HCT116 (cell line): ENCODE data around the gene SCN4A. TPM values are rescaled to one million over a fixed set of nuclear protein-coding genes. Genes with fewer than 3 reads are reported as not detected.
A peak's percentile ranks its signal among the peaks of the same experiment; 100 is the strongest.
"Not testable (repeated sequence)": the region's sequence is repeated elsewhere in the genome, so short reads cannot be mapped to it uniquely, and the experiment has no call there.

Experiments
- ATAC-seq: fragments of 200-7000 bp; cut with Tn5 transposase; 2 replicates; pipeline ENCODE4 v1.9.1; 2020; ENCODE audit warnings: mild to moderate bottlenecking, moderate library complexity
- BruUV-seq: library from RNA; stranded (reverse); fragments of 400-500 nt; replicated peaks from 2 replicates; lab custom pipeline; 2021; lab: Mats Ljungman, UMichigan
- CTCF ChIA-PET: fragments of 300-600 bp; sonication (Branson Sonifier 250); formaldehyde crosslinking; loops from one replicate; lab custom pipeline; 2021; ENCODE audit warnings: antibody characterized with exemption; lab: Charles Lee
- POLR2A ChIA-PET: fragments of 300-600, 350-600 bp; sonication (Branson Sonifier 250); formaldehyde crosslinking; loops from one replicate; lab custom pipeline; 2021; ENCODE audit warnings: antibody characterized with exemption; lab: Charles Lee
- RAD21 ChIA-PET, 2 experiments: fragments of 300-600 bp; sonication (Branson Sonifier 250); formaldehyde crosslinking; loops; one replicate each; lab custom pipeline; 2023; ENCODE audit warnings: low total read pairs in 2 of 2; ENCODE audit not compliant: uncharacterized antibody in 2 of 2, unreplicated experiment in 2 of 2, low non-redundant PET in 1 of 2; lab: Charles Lee
- DNase-seq: peaks from one replicate; pipeline ENCODE4 v3.0.0-alpha.2; 2010; ENCODE audit warnings: low read depth, low spot score
- H2AFZ ChIP-seq: fragments of 200-600 bp; shearing (Covaris generic), sonication (generic); 2 replicates; pipeline ENCODE4 v1.6.1; 2017; ENCODE audit warnings: low read depth, mixed run types, mixed read lengths, antibody characterized with exemption, low read length; ENCODE audit not compliant: poor library complexity, severe bottlenecking
- H3K27ac ChIP-seq: 2 replicates; pipeline ENCODE4 v1.5.1; 2012; ENCODE audit warnings: low read depth, low read length
- H3K27me3 ChIP-seq: fragments of 200-600 bp; sonication (generic); 2 replicates; pipeline ENCODE4 v1.6.1; 2016; ENCODE audit warnings: mixed run types, low read length, mixed read lengths; ENCODE audit not compliant: insufficient read depth
- H3K36me3 ChIP-seq, 2 experiments: fragments of 200-500 bp in 1 of 2; fragments of 200-600 bp in 1 of 2; sonication (Bioruptor generic) in 1 of 2; sonication (generic) in 1 of 2; 2 replicates each; pipeline versions ENCODE4 v1.5.1 to v1.6.1; 2014 to 2016; ENCODE audit warnings: low read length in 2 of 2, inconsistent platforms in 1 of 2, mixed read lengths in 1 of 2, mixed run types in 1 of 2; ENCODE audit not compliant: insufficient read depth in 2 of 2, control insufficient read depth in 1 of 2
- H3K4me1 ChIP-seq, 2 experiments: fragments of 200-600 bp in 1 of 2; sonication (generic) in 1 of 2; 2 replicates each; pipeline versions ENCODE4 v1.5.1 to v1.6.1; 2012 to 2017; ENCODE audit warnings: low read length in 2 of 2, inconsistent platforms in 1 of 2, mild to moderate bottlenecking in 1 of 2, mixed read lengths in 1 of 2, mixed run types in 1 of 2, moderate library complexity in 1 of 2; ENCODE audit not compliant: insufficient read depth in 2 of 2, control insufficient read depth in 1 of 2
- H3K4me2 ChIP-seq: fragments of 200-600 bp; sonication (generic); 2 replicates; pipeline ENCODE4 v1.6.1; 2017; ENCODE audit warnings: mixed run types, low read length, mixed read lengths
- H3K4me3 ChIP-seq, 2 experiments: fragments of 200-600 bp in 1 of 2; sonication (generic) in 1 of 2; replicated peaks in 1 of 2; 2 replicates each; pipeline ENCODE4 v1.5.1; 2011 to 2016; ENCODE audit warnings: low read length in 2 of 2, control low read depth in 1 of 2, low read depth in 1 of 2, mild to moderate bottlenecking in 1 of 2, mixed read lengths in 1 of 2, mixed run types in 1 of 2
- H3K79me2 ChIP-seq: fragments of 200-600 bp; sonication (generic); 2 replicates; pipeline ENCODE4 v1.6.1; 2017; ENCODE audit warnings: mild to moderate bottlenecking, mixed run types, low read length, moderate library complexity, mixed read lengths; ENCODE audit not compliant: insufficient read depth
- H3K9ac ChIP-seq: fragments of 200-600 bp; sonication (generic); 2 replicates; pipeline ENCODE4 v1.6.1; 2016; ENCODE audit warnings: low read length, mixed read lengths
- H3K9me2 ChIP-seq: fragments of 200-600 bp; sonication (generic), shearing (Covaris generic); 2 replicates; pipeline ENCODE4 v1.6.1; 2017; ENCODE audit warnings: mixed run types, mild to moderate bottlenecking, moderate library complexity; ENCODE audit not compliant: insufficient read depth
- H3K9me3 ChIP-seq, 2 experiments: fragments of 200-500 bp in 1 of 2; fragments of 200-600 bp in 1 of 2; sonication (Bioruptor generic) in 1 of 2; sonication (generic) in 1 of 2; 2 replicates each; pipeline ENCODE4 v1.6.1; 2014 to 2017; ENCODE audit warnings: low read length in 2 of 2, mixed read lengths in 2 of 2, inconsistent platforms in 1 of 2, low read depth in 1 of 2, mild to moderate bottlenecking in 1 of 2, mixed run types in 1 of 2, moderate library complexity in 1 of 2; ENCODE audit not compliant: control insufficient read depth in 1 of 2, insufficient read depth in 1 of 2
- H4K20me1 ChIP-seq: fragments of 200-600 bp; sonication (generic), shearing (Covaris generic); 2 replicates; pipeline ENCODE4 v1.6.1; 2017; ENCODE audit warnings: mixed run types, mild to moderate bottlenecking, moderate library complexity; ENCODE audit not compliant: insufficient read depth
- CTCF ChIP-seq, 3 experiments: fragments of 200-600 bp in 1 of 3; sonication (generic) in 1 of 3; IDR thresholded peaks in 2 of 3; conservative IDR thresholded peaks in 1 of 3; 2 replicates each; pipeline ENCODE4 v1.5.1; 2012 to 2017; ENCODE audit warnings: low read depth in 2 of 3, low read length in 2 of 3, antibody characterized with exemption in 1 of 3, borderline replicate concordance in 1 of 3, control low read depth in 1 of 3, mild to moderate bottlenecking in 1 of 3, mixed read lengths in 1 of 3, mixed run types in 1 of 3, moderate library complexity in 1 of 3; ENCODE audit not compliant: insufficient read depth in 1 of 3
- RAD21 ChIP-seq: IDR thresholded peaks from 2 replicates; pipeline ENCODE4 v1.6.1; 2012; ENCODE audit warnings: low read depth, mild to moderate bottlenecking
- intact Hi-C: fragments of 100-400 bp; cut with micrococcal nuclease; formaldehyde crosslinking; loops from 2 replicates; pipeline ENCODE4 v1.10.0; 2022
- total RNA-seq: library from RNA; stranded (reverse); gene quantifications from one replicate; pipeline ENCODE4 v1.2.1, GENCODE V29; 2021; ENCODE audit not compliant: unreplicated experiment

Gene SCN4A
- total RNA-seq, 1 experiment from 2014 or later: 2.7 TPM

GRCh38 chr17:63903787-63904201 lies 68.9 kb downstream of the SCN4A start:
- intact Hi-C loops, H4K20me1 ChIP-seq, H3K27ac ChIP-seq, H3K4me1 ChIP-seq, H3K36me3 ChIP-seq, H3K79me2 ChIP-seq, H3K9me2 ChIP-seq, BruUV-seq, H3K27me3 ChIP-seq, H3K4me3 ChIP-seq, H3K9ac ChIP-seq, H3K4me2 ChIP-seq, POLR2A ChIA-PET, DNase-seq, H3K9me3 ChIP-seq, H2AFZ ChIP-seq: not testable (repeated sequence)
- ChIA-PET CTCF (interaction anchor here (0.7 to 2.4 kb wide), 13 partner anchors 11 to 230 kb away, joined by 3 to 19 read pairs (median 4); no protein-coding TSS in a partner anchor), RAD21 (interaction anchor here in 1 of 2 experiments (1.6 to 1.7 kb wide), 2 partner anchors 13 to 230 kb away, joined by 3 to 4 read pairs; no protein-coding TSS in a partner anchor)
- TF ChIP-seq RAD21 (peak; percentile 41; the same call in 1 of the 2 replicates), CTCF (IDR thresholded peaks at IDR 0.05 in 2 of 3, conservative IDR thresholded peaks at IDR 0.05 in 1 of 3; ENCODE audit: borderline replicate concordance in 1 of 3, insufficient read depth in 1 of 3, low read depth in 2 of 3, low read length in 2 of 3) (peak; percentile 37 to 57 (median 38); a peak in 4 of 6 replicates)
- peak; percentile 82 for ATAC-seq

- BruUV-seq, DNase-seq, H3K4me3 ChIP-seq, POLR2A ChIA-PET, intact Hi-C loops, H3K4me1 ChIP-seq, H2AFZ ChIP-seq, H3K9me2 ChIP-seq, H3K4me2 ChIP-seq, H3K27me3 ChIP-seq, H4K20me1 ChIP-seq, H3K9ac ChIP-seq, H3K79me2 ChIP-seq, ATAC-seq, H3K27ac ChIP-seq, H3K9me3 ChIP-seq, H3K36me3 ChIP-seq: not testable (repeated sequence)
- ChIA-PET CTCF (interaction anchor here (1.1 to 2.4 kb wide), 5 partner anchors 10 to 232 kb away, joined by 3 to 15 read pairs (median 4); no protein-coding TSS in a partner anchor), RAD21 (interaction anchor here in 1 of 2 experiments (1.6 kb wide), 1 partner anchor 232 kb away, joined by 4 read pairs; no protein-coding TSS in a partner anchor)
Observed at GRCh38 chr17:63901971-63902370, 70.7 kb downstream of the SCN4A start.

- CTCF ChIA-PET, intact Hi-C loops, RAD21 ChIA-PET: not testable (repeated sequence)
Observed at GRCh38 chr17:63898899-63899798, 73.6 kb downstream of the SCN4A start.

More at GRCh38 chr17:63898899-63899798, 73.6 kb downstream of the SCN4A start:
- H3K4me3 ChIP-seq, H3K79me2 ChIP-seq, H3K27me3 ChIP-seq, H3K9me3 ChIP-seq, H3K36me3 ChIP-seq, H2AFZ ChIP-seq, POLR2A ChIA-PET, ATAC-seq, H3K4me1 ChIP-seq, H4K20me1 ChIP-seq, H3K27ac ChIP-seq, H3K9ac ChIP-seq, BruUV-seq, DNase-seq, H3K9me2 ChIP-seq, H3K4me2 ChIP-seq: not testable (repeated sequence)
